Esophagus squamous epithelium (tissue), 5 donors: Measurements from ENCODE around the gene ALDH4A1. TPM values are rescaled to one million over a fixed set of nuclear protein-coding genes. Genes with fewer than 3 reads are reported as not detected.

Experiments used
- DNase-seq: peaks from one replicate; lab custom pipeline; 2025; lab: John Stamatoyannopoulos, UW
- H3K27ac ChIP-seq, 4 donors: fragments of 200-600 bp; sonication (generic); one replicate each; pipeline ENCODE4 v1.5.1; 2016 to 2019; ENCODE audit warnings: mild to moderate bottlenecking in 1 of 4
- H3K27me3 ChIP-seq, 4 donors: fragments of 200-600 bp; sonication (generic); 1 replicate in 3 of 4; 2 replicates in 1 of 4; pipeline versions ENCODE4 v1.5.1 to v1.6.0; 2017 to 2021; ENCODE audit warnings: antibody characterized with exemption in 1 of 4
- H3K36me3 ChIP-seq, 3 donors: fragments of 200-600 bp; sonication (generic); one replicate each; pipeline ENCODE4 v1.5.1; 2016 to 2019
- H3K4me1 ChIP-seq, 3 donors: fragments of 200-600 bp; sonication (generic); one replicate each; pipeline ENCODE4 v1.5.1; 2017 to 2019
- H3K4me3 ChIP-seq, 4 donors: fragments of 200-600 bp; sonication (generic); 1 replicate in 3 of 4; 2 replicates in 1 of 4; pipeline ENCODE4 v1.5.1; 2016 to 2019; ENCODE audit warnings: mild to moderate bottlenecking in 2 of 4, moderate library complexity in 1 of 4
- H3K9me3 ChIP-seq, 3 donors: fragments of 200-600 bp; sonication (generic); one replicate each; pipeline ENCODE4 v1.5.1; 2016 to 2019
- POLR2A ChIP-seq, 4 donors: fragments of 450-650 bp; IDR thresholded peaks; one replicate each; pipeline ENCODE4 v1.6.1; 2017; ENCODE audit warnings: antibody characterized with exemption in 4 of 4, mild to moderate bottlenecking in 4 of 4, moderate library complexity in 3 of 4
- WGBS, 2 donors: methylation state at CpG; one replicate each; pipeline ENCODE4 v1.1.5; 2018; 5-methylcytosine and 5-hydroxymethylcytosine counted together
- intact Hi-C: fragments of 100-400 bp; cut with DNase I; formaldehyde crosslinking; loops from one replicate; pipeline ENCODE4 v1.15.0; 2022
- total RNA-seq, 4 donors: library from RNA; depleted of rRNA; stranded (reverse); fragments of >200 nt; gene quantifications; one replicate each; pipeline ENCODE4 v1.1.0, GENCODE V29; 2016
- TF ChIP-seq, protein P1 (sequence below), 6 experiments: fragments of 450-650 bp in 4 of 6; fragments of 200-600 bp in 2 of 6; sonication (generic) in 2 of 6; IDR thresholded peaks; one replicate each; pipeline ENCODE4 v1.5.1; 2016 to 2019; ENCODE audit warnings: antibody characterized with exemption in 6 of 6, mild to moderate bottlenecking in 4 of 6, moderate library complexity in 4 of 6
- donor health status: DM: yes; HTN: yes; CAD: no.

ALDH4A1 gene
- total RNA-seq, 4 donors from 2014 or later: 36.7 to 59.1 (median 50.3) TPM

DNA sequence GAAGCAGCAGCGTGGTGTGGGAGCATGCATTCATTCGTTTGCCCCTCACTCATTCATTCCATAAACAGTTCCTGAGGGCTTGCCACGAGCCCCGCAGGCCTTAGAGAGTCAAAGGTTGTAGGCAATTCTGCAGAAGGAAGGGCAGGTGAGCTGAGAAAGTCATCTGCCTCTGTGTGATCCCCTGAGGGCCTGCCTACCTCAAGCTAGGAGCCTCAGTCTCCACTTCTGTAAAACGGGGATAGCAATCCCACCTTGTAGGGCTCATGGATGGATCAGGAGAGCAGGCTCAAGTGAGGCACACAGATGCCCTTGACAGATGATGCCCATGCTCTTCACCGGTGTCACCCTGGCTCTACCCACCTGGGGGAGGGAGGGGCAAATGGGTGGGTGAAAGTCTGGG lies 26.6 kb upstream of the ALDH4A1 start:
- Histone ChIP-seq H3K27me3 (no peaks in the 10 kb centered on the region), H3K36me3 (no peaks in the 10 kb centered on the region), H3K27ac (no peak overlapping the region), H3K4me1 (peaks cover 49 to 83% (median 58%) of the 10 kb centered on the region in 3 donors), H3K9me3 (no peaks in the 10 kb centered on the region), H3K4me3 (no peak overlapping the region)
- no peak for DNase-seq
- TF ChIP-seq, protein P1, sequence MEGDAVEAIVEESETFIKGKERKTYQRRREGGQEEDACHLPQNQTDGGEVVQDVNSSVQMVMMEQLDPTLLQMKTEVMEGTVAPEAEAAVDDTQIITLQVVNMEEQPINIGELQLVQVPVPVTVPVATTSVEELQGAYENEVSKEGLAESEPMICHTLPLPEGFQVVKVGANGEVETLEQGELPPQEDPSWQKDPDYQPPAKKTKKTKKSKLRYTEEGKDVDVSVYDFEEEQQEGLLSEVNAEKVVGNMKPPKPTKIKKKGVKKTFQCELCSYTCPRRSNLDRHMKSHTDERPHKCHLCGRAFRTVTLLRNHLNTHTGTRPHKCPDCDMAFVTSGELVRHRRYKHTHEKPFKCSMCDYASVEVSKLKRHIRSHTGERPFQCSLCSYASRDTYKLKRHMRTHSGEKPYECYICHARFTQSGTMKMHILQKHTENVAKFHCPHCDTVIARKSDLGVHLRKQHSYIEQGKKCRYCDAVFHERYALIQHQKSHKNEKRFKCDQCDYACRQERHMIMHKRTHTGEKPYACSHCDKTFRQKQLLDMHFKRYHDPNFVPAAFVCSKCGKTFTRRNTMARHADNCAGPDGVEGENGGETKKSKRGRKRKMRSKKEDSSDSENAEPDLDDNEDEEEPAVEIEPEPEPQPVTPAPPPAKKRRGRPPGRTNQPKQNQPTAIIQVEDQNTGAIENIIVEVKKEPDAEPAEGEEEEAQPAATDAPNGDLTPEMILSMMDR (IDR thresholded peaks at IDR 0.05): no peak
- TF ChIP-seq POLR2A (IDR thresholded peaks at IDR 0.05): no peak
- WGBS, 2 donors: 80 to 93% methylated on average over 3 to 5 of the region's 6 CpGs
- intact Hi-C loops: no loop called here

DNA sequence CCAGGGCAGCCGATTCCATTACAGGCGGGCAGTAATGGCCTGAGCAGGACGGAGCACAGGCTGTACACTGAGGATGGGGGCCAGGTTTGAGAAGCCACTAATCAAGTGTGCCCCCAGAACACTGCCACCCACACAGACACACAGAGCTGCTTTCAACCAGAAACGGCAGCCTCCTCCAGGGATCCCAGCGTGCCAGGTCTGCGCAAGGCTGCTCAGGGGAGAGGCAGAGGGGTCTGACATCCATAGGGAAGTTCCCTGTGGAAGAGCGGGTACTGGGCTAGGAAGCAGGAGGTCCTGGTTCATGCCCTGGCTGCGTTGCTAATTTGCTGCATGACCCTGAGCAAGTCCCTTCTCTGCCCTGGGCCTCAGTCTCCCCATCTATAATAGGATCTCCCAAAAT lies 26.1 kb upstream of the ALDH4A1 start:
- Histone ChIP-seq H3K9me3 (no peaks in the 10 kb centered on the region), H3K27ac (peak overlapping the region in 2 of 4 donors; percentile 84 to 89), H3K4me3 (no peak overlapping the region), H3K4me1 (peaks cover 54 to 84% (median 64%) of the 10 kb centered on the region in 3 donors), H3K27me3 (no peaks in the 10 kb centered on the region), H3K36me3 (no peaks in the 10 kb centered on the region)
- no peak for DNase-seq
- TF ChIP-seq, protein P1 (IDR thresholded peaks at IDR 0.05): no peak
- TF ChIP-seq POLR2A (IDR thresholded peaks at IDR 0.05): no peak
- 84% methylated on average over 8 of the region's 8 CpGs; no CpG with 5 or more reads in 1 of the 2 donors for WGBS, 2 donors
- intact Hi-C loops: no loop called here

DNA sequence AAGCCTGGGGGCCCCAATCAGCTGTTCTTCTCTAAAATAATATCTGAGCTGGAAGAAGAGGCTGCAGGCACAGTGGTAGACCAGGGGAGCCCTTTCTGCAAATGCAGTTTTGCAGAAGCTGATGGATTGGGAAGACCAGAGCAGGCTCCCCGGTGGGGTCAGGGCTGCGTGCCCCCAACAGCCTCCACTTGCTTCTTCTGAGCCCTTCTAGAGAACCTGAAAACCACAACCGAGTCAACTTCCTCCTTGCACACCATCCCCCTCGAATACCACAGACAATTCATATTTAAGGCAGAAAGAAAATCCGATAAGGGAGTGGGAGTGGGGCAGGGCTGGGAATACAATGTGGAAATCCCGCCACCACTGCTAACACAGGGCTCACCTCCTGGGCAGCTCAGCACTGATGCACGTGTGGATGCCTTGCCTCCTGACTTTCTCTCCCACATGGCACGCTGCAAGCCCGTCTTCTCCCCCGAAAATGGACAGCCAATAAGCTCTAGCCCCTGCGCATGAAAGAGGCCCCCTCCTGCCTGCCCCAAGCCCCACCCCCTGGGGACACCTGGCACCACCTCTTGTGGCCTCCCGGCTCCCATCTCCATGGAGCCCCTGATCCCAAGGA lies 25.4 kb upstream of the ALDH4A1 start:
- H3K27me3 ChIP-seq: no peaks in the 10 kb centered on the region
- TF ChIP-seq, protein P1 (IDR thresholded peaks at IDR 0.05): no peak
- no peak for TF ChIP-seq POLR2A (IDR thresholded peaks at IDR 0.05)
- no peak for DNase-seq
- no peaks in the 10 kb centered on the region for H3K9me3 ChIP-seq
- 27 to 42% methylated on average over 4 to 9 of the region's 12 CpGs for WGBS, 2 donors
- H3K27ac ChIP-seq: peak overlapping the region; percentile 73 to 95 (median 86)
- no peaks in the 10 kb centered on the region for H3K36me3 ChIP-seq
- intact Hi-C loops: no loop called here
- H3K4me3 ChIP-seq: peak overlapping the region in 2 of 4 donors; percentile 16 to 43
- peaks cover 56 to 84% (median 66%) of the 10 kb centered on the region in 3 donors for H3K4me1 ChIP-seq

DNA sequence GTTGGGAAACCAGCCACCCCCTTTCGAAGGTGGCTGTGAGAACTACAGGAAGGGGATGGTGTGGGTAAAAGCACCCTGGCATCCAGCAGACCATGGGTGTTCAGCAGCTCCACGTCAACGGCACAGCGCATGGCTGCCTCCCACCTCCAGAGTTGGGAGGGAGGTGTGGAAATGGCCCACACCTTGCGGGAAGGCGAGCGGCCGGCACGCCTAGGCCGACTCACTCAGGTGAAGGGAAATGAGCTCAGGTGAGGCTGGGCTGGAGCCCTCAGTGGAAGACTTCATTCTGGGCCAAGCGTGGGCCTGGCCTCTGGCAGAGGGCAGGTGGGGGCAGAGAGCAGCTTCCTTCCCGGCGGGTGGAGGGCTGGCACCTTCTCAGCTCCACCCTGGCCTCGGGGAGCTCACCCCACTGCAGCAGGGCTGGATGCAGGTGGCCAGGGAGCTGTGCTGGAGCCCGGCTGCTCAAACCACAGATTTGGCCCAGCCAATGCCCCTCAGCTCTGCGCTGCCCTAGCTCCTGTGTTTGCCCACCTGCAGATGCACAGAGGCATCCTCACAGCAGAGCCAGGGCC lies 24.8 kb upstream of the ALDH4A1 start:
- peak overlapping the region; percentile 73 to 95 (median 86) for H3K27ac ChIP-seq
- H3K4me1 ChIP-seq: peaks cover 56 to 84% (median 66%) of the 10 kb centered on the region in 3 donors
- intact Hi-C loops: no loop called here
- H3K27me3 ChIP-seq: no peaks in the 10 kb centered on the region
- no peaks in the 10 kb centered on the region for H3K36me3 ChIP-seq
- WGBS, 2 donors: 13 to 73% methylated on average over 3 to 4 of the region's 16 CpGs
- H3K4me3 ChIP-seq: peak overlapping the region in 2 of 4 donors; percentile 16 to 43
- DNase-seq: no peak
- TF ChIP-seq, protein P1 (IDR thresholded peaks at IDR 0.05): no peak
- TF ChIP-seq POLR2A (IDR thresholded peaks at IDR 0.05): no peak
- H3K9me3 ChIP-seq: no peaks in the 10 kb centered on the region
